GM12892 (cell line): ENCODE measurements around the gene TAPBPL.

ENCODE experiments used
- POLR2A ChIP-seq: IDR thresholded peaks from 2 replicates; pipeline ENCODE4 v1.6.1; 2011; ENCODE audit warnings: low read depth, low read length, control low read depth
- POLR2AphosphoS5 ChIP-seq: IDR thresholded peaks from 2 replicates; pipeline ENCODE4 v1.6.1; 2011; ENCODE audit warnings: low read depth, low read length, control low read depth

- TF ChIP-seq POLR2A (peak; percentile 21; the same call in 1 of the 2 replicates), POLR2AphosphoS5 (peak; percentile 3; the same call in 1 of the 2 replicates)
Observed at GRCh38 chr12:6444704-6445688, 6.8 kb upstream of the TAPBPL start, which contains the start of gene CD27.
